Osteocyte (in vitro differentiated cells): ENCODE measurements around the gene STAU1. TPM values are rescaled to one million over a fixed set of nuclear protein-coding genes. Genes with fewer than 3 reads are reported as not detected.
A peak's percentile ranks its signal among the peaks of the same experiment; 100 is the strongest.
"Not testable (repeated sequence)": the region's sequence is repeated elsewhere in the genome, so short reads cannot be mapped to it uniquely, and the experiment has no call there.

Experiments used
- DNase-seq: peaks from one replicate; pipeline ENCODE4 v3.0.0; 2021; ENCODE audit warnings: mixed read lengths; ENCODE audit not compliant: unreplicated experiment; ENCODE audit errors: extremely low spot score
- H3K27ac Mint-ChIP-seq: one replicate; pipeline ENCODE4 v1.8.0; 2021; ENCODE audit warnings: mild to moderate bottlenecking, mixed read lengths; ENCODE audit not compliant: unreplicated experiment
- H3K27me3 Mint-ChIP-seq: one replicate; pipeline ENCODE4 v1.8.0; 2021; ENCODE audit warnings: mixed read lengths; ENCODE audit not compliant: unreplicated experiment
- H3K36me3 Mint-ChIP-seq: one replicate; pipeline ENCODE4 v1.8.0; 2021; ENCODE audit warnings: mixed read lengths; ENCODE audit not compliant: unreplicated experiment
- H3K4me1 Mint-ChIP-seq: one replicate; pipeline ENCODE4 v1.8.0; 2021; ENCODE audit warnings: mixed read lengths; ENCODE audit not compliant: unreplicated experiment
- H3K4me3 Mint-ChIP-seq: one replicate; pipeline ENCODE4 v1.8.0; 2021; ENCODE audit warnings: mild to moderate bottlenecking, moderate library complexity, mixed read lengths; ENCODE audit not compliant: unreplicated experiment
- H3K9me3 Mint-ChIP-seq: one replicate; pipeline ENCODE4 v1.8.0; 2021; ENCODE audit warnings: mixed read lengths; ENCODE audit not compliant: unreplicated experiment
- CTCF ChIP-seq: fragments of 200-600 bp; sonication (generic); IDR thresholded peaks from 2 replicates; pipeline ENCODE4 v1.5.0; 2021; ENCODE audit warnings: antibody characterized with exemption, mild to moderate bottlenecking, moderate library complexity
- total RNA-seq: library from RNA; stranded (reverse); gene quantifications from 2 replicates; pipeline ENCODE4 v1.2.1, GENCODE V29; 2021

The STAU1 gene
- total RNA-seq, 1 donor from 2014 or later = 83.1 TPM

GRCh38 chr20:49171909-49172308 is 16.2 kb downstream of the STAU1 start:
- peaks cover 19% of the 10 kb centered on the region for H3K4me1 Mint-ChIP-seq
- no peak overlapping the region for H3K27ac Mint-ChIP-seq
- H3K4me3 Mint-ChIP-seq = no peak overlapping the region
- H3K36me3 Mint-ChIP-seq = peaks cover 16% of the 10 kb centered on the region
- no peaks in the 10 kb centered on the region for H3K27me3 Mint-ChIP-seq
- no peaks in the 10 kb centered on the region for H3K9me3 Mint-ChIP-seq
- no peak for DNase-seq
- no peak for TF ChIP-seq CTCF

GRCh38 chr20:49170714-49171113 is 17.4 kb downstream of the STAU1 start:
- Mint-ChIP-seq H3K27me3 (no peaks in the 10 kb centered on the region), H3K27ac (no peak overlapping the region), H3K36me3 (peaks cover 16% of the 10 kb centered on the region), H3K9me3 (no peaks in the 10 kb centered on the region), H3K4me1 (peaks cover 21% of the 10 kb centered on the region), H3K4me3 (no peak overlapping the region)
- DNase-seq = no peak
- no peak for TF ChIP-seq CTCF

DNA sequence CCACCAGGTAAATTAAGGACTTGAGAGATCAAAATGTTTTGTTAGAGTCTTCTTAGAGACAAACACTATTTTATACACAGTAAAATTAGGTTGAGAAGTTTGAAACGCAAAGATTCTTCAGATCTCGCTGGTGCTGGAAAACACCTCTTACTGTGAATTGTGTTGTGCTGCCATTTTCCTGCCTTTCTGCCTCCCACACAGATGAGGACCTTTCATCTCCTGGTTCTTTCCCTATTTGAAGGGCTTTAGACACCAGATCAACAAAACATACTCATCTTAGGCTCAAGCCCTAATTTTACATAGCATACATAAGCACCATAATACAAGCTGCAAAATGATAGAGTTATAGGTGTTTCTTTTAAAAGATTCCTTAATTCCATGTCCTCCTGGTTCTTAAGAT is 18.6 kb downstream of the STAU1 start:
- H3K9me3 Mint-ChIP-seq = no peaks in the 10 kb centered on the region
- H3K4me1 Mint-ChIP-seq = peaks cover 21% of the 10 kb centered on the region
- no peak overlapping the region for H3K27ac Mint-ChIP-seq
- no peaks in the 10 kb centered on the region for H3K27me3 Mint-ChIP-seq
- TF ChIP-seq CTCF = no peak
- H3K4me3 Mint-ChIP-seq = no peak overlapping the region
- DNase-seq = no peak
- peaks cover 16% of the 10 kb centered on the region for H3K36me3 Mint-ChIP-seq

DNA sequence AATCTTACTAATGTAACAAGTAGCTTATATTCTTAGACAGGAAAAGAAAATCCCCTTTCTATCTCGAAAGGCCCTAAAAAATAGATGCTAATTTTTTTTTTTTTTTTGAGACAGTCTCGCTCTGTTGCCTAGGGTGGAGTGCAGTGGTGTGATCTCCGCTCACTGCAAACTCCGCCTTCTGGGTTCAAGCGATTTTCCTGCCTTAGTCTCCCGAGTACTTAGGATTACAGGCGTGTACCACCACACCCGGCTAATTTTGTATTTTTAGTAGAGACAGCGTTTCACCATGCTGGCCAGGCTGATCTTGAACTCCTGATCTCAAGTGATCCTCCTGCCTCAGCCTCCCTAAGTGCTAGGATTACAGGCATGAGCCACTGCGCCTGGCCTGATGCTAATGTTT is 19.3 kb downstream of the STAU1 start:
- Mint-ChIP-seq H3K36me3 (peaks cover 13% of the 10 kb centered on the region), H3K4me1 (peaks cover 21% of the 10 kb centered on the region)
- not testable (repeated sequence) for H3K9me3 Mint-ChIP-seq, H3K4me3 Mint-ChIP-seq, DNase-seq, H3K27me3 Mint-ChIP-seq, H3K27ac Mint-ChIP-seq

DNA sequence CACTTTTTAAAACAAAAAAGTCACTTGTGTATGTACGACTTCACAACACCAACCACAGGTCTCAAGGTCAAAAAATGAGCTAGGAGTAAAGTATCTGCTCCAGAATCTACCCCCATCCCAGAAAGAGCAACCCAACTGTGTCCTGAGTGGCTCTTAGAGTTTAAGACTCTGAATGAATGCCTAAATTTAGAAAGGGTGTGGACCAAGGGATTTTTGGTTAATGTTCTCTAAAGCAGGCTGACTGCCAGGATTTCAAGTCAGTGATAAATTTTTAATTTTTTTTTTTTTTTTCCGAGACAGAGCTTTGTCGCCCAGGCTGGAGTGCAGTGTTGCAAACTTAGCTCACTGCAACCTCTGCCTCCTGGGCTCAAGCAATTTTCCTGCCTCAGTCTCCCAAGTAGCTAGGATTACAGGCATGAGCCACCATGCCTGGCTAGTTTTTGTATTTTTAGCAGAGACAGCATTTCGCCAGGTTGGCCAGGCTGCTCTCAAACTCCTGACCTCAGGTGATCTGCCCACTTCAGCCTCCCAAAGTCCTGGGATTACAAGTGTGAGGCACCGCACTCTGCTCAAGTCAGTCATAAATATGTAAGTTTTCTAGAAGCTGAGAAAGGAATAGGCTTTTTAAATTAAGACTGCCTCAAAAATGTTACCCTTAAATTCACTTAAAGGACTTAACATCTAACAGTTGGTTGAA is 20.2 kb downstream of the STAU1 start:
- Mint-ChIP-seq H3K27me3 (no peaks in the 10 kb centered on the region), H3K9me3 (no peaks in the 10 kb centered on the region), H3K4me3 (no peak overlapping the region), H3K27ac (peak overlapping the region; percentile 66), H3K36me3 (peaks cover 8% of the 10 kb centered on the region), H3K4me1 (peaks cover 21% of the 10 kb centered on the region)
- no peak for DNase-seq
- TF ChIP-seq CTCF = no peak
